SK-N-DZ (cell line): ENCODE data around the gene SAXO1.

Experiments used
- DNase-seq: peaks from one replicate; pipeline ENCODE4 v3.0.0-alpha.2; 2015; ENCODE audit warnings: low spot score

The SAXO1 gene

DNA sequence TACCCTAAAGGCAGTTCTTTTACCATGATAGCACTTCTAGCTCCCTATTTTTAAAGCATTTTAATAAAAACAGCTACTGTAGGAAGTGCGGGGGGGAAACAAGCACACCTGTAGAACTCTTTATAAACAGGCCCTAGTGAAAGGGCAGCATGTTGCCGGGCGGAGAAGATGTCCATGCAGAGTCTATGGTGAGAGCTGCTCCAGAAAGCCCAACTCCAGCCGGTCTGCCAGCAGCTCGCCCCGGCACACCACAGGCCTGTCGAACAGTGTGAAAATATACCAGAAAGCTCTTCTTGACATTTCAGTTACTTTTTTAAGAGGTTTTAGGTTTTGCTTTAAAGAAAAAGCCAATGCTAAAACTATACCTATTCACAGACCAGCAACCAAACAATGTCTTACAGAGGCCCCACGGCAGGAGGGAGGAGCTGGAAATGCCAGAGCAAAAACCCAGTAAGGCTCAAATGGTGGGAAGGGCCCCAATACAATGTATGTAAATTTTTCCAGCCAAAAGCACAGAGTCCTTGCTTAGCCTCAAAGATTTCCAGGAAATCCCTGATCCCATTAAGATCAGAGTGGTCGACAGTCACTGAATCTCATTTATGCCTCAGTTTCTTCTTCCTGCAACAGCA lies 121.2 kb downstream of the SAXO1 start:
- DNase-seq: no peak

DNA sequence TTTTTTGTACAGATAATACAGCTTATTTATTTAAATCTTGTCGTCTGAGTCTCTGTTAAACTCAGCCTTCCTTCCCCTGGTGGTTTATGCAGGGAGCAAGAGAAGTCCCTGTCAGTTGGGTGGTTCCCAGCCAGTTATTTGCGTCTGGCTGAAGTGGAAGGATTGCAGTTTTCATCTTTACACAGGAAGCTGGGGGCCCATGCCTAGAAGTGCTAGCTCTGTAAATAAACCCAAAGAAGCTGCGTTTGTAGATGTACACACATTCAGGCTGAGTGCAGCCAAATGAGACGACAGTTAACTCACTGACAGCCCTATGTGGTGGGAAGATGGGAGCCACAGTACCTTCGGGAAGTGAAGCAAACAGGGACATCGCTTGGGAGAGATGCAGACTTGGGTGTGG lies 122.1 kb downstream of the SAXO1 start:
- no peak for DNase-seq

DNA sequence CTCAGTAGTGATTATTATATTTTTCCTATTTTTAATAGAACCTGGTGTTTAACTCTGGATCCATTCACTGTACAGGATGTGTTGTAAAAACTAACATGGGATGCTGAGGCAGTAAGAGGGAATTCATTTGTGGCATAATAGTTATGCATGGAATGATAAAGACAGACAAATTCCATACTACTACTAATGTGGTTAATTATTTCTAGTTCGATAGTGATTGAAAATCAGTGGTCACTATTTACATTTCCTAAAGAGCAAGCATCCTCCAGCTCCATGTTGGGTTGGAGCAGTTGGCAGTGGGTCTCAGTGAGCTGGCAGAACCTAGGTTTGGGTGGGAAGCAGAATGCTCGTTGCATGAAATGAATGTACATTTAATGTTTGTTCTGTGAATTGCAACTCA lies 122.6 kb downstream of the SAXO1 start:
- DNase-seq: no peak

DNA sequence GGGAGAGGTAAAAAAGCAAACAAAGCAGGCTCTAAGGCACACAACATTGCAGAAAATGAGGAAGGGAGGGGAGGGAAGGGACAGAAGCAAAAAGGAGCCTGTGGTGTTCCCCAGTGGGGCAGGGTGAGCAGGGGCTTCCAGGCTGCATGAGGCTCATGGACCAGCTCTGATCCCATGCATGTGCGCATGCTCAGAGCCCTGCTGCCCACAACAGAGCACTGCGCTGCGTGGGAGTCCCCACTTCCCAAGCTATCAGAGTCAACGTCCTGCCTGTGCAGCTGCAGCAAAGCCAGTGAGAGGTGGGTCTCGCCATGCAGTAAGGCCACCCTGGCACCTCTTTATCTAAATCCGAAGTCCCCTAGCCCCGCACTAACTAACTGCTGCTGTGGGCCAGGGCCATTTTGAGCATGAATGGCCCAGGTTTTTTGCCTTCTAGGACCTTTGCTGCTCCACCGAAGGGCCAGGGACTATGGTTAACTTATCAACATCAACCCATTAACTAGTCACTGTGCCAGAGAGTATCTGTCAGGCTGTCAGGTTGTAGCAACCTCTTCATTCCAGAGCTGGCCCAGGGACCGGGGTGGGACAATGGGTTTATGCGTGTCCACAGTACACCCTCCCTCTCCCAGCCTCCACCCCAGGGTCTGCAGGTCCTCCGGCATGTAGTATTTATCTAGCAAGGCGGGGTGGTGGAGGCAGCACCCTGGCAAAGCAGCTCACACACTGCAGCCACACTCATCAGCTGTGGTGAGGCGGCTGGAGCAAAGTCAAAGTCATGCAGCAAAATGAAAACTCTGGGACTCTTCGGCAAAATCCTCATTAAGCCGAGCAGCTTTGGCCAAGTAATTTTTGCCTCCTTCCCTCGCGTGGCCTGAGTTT lies 123.6 kb downstream of the SAXO1 start:
- DNase-seq: no peak

DNA sequence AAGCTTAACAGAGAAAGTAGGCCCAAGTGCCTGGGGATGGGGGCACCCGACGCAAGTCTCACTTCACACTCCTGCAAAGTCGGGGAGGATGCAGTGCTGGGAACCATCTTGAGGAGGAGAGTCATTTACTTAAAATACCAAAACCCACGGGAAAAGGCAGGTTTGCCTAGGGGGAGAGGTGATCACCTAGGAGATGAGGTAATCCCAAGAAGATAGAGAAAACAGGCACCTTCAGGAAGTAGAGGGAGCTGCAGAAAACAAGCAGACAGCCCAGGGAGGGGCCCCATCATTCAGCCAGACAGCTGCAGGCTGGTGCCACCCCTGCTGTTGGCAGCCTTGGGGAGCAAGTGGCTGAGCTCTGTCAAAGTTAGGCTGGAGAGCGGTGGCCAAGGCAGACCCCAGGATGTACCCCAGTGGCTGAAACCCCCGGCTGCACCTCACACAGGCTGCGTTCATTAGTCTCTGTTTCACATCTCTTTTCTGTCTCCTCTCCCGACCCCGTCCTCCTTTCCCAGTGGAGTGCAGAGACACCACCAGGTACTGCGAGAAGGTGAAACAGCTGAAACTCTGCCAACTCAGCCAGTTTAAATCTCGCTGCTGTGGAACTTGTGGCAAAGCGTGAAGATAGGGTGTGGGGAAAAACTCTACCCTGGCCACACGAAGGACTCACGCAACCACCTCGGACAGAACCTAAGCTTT lies 124.9 kb downstream of the SAXO1 start:
- DNase-seq: no peak

DNA sequence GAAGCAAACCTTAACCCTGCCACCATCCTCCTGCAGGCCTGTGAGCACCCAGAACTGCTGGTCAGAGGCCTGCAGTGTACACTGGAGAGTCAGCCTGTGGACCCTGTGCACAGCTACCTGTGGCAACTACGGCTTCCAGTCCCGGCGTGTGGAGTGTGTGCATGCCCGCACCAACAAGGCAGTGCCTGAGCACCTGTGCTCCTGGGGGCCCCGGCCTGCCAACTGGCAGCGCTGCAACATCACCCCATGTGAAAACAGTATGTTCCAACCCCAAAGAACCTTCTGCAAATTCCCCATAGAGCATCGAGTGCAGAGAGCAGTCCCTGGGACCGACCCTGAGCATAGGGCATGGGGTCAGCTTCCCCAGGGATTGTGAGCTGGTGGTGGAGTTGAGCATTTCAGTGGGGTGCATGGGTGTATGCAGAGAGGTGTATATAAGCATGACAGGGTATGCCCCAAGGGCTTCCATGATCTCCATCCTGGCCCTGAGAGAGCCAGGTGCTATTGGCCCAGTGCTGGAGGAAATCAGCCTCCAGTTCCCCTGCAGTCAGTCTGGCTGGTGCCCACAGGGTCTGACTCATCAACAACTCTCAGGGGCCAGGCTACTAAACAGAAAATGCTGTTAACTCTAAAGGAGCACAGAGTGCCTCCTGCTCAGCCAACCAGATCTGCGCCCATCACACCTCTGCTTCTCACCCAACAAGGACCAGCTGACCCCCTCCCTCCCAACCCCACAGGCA lies 126.2 kb downstream of the SAXO1 start:
- DNase-seq: no peak

DNA sequence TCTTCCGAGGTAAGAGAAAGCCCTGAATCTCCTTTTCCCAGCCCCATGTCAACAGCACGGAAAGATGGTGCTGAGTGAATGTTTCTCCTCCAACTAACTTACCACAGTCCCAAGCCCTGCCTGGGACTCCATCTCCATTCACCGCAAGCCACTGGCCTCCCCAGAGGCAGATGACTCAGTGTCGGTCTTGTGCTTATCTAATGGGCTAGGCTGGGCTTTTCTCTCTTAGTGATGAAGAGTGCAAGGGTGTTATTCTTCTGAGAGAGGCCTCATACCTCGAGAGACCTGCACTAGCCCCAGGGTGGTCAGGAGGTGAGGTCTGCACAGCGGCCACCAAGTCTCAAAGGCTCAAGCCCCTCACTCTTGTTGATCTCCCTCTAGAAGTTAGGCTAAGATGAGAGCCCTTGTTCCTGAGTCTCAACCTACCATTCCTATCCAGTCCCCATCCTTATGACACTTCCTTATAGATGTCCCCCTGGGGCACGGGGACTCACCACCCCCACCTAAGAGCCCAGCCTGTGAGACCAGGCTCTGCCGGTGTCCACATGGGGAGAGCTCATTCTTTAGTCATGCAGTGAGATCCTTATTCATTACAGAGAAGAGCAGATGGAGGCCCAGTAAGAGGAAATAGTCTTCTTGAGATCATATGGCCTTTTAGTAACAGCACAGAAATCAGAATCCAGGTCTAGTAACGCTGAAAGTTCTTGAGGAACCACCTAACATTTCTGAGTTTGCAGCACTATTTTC lies 127.0 kb downstream of the SAXO1 start:
- no peak for DNase-seq

DNA sequence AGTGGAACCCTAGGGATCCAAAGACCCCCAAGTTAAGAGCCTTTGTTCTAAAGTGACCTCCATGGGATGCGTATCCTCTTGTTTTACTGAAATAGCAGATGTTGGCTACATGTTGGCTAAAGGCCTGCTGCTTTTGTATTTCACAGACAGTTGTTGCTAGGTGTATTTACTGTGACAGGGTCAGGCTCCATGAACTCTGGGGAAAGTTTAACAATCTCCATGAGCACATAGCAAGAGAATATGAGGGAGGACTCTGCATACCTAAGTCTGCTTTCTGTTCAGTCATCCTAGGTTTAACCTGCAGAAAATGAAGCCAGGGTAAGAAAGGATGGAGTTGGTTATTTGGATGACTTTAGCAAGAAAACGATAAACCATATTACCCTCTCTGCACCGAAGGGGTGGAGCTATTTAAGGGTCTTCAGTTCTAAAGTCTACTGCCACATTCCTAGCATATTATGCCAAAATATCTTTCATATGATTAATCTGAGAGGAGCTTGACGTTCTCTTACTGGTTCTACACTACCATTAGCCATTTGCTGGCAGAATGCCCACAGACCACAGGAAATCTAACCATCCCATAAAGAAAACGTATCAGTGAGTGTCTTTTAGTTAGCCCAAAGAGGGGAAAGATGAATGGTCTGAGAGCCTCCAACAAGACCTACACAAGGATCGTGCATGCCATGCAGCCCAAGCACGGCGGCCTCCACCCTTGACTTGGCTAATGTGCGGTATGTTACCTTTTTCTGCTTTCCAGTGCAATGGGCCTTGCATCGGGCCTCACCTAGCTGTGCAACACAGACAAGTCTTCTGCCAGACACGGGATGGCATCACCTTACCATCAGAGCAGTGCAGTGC lies 127.8 kb downstream of the SAXO1 start:
- DNase-seq: no peak

DNA sequence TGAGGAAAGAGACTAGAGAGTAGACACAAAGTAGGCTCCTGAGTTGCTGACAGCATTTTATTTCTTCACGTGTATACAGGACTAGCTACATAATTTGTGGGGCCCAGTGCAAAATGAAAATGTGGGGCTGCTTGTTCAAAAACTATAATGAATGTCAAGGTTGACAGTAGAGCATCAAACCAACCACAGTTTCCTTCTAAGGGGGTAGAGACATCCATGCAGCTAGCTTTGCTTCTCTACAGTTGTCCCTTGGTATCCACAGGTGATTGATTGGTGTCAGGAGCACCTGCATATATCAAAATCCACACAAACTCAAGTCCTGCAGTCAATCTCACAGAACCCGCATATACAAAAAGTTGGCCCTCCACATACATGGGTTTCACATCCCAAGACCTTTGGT lies 129.6 kb downstream of the SAXO1 start:
- DNase-seq: no peak

DNA sequence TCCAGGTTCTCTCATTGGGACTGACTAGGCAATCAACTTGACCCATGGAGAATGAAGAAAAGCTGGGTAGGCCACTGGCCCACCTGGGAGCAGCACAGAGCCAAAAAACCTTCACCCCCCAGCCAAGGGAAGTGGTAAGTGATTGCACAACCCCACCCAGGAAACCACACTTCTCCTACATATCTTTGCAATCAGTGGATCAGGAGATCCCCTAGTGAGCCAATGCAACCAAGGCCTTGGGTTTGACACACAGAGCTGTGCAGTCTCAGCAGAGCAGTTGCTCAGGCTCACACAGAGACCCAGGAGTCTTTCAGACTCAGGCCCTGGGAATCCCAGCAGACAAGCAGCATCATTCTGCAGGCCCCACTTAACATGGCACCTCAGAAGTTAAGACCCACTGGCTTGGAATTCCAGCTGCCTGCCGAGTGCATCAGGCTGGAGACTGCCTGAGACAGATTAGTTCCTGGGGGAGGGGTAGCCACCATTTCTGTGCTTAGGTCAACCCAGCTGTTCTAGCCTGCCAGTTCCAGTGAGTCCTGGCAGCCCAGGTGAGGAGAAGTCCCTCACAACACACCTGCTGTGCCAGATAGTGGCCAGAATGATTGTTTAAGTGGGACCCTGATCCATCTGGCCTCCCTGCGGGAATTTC lies 136.4 kb downstream of the SAXO1 start:
- DNase-seq: no peak

DNA sequence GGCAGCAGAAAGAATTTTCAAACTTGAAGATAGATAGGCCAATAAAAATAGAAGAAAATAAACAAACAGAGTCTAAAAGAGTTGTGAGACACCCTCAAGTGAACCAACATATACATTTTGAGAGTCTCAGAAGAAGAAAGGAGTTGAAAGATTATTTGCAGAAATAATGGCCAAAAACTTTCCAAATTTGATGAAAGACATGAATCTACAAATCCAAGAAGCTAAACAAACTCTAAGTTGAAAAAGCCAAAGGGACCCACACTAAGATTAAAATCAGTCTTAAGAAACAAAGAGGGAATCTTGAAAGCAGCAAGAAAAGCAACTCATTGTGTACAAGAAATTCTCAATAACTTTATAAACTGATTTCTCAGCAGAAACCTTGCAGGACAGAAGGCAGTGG lies 137.0 kb downstream of the SAXO1 start:
- no peak for DNase-seq

DNA sequence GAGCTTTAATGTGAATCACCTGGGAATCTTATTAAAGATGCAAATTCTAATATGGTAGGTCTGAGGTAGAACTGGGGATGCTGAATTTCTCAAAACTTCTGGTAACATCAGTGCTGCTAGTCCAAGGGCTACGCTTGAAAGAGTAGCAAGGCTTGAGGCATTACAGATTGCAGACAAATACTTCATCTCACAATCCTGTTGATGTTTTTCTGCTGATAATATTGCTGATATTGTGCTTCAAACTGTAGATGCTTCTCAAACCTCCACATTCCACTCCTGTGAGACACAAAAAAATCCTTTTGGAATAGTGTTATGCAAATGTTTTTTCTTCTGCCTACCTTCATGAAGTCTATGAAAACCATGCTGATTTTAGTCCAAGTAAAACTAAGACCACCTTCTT lies 139.5 kb downstream of the SAXO1 start:
- DNase-seq: no peak

DNA sequence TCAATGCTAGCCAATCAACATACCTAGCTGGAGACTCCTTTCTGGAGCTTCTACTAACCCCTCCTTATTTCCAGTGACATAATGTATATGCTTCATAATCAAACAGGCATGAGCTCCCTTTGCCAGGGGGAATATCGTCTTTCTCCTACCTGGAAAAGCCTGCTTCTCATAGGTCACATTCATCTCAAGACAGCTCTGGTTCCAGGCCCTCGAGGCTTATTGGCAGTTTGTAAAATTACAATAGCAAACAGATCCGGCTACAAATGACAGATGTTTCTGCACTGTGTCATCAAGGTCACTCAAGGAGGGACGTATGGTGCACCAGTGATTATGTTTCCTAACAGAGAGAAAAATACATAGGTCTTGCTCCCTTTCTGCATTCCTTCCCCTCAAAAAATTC lies 140.0 kb downstream of the SAXO1 start:
- DNase-seq: no peak

DNA sequence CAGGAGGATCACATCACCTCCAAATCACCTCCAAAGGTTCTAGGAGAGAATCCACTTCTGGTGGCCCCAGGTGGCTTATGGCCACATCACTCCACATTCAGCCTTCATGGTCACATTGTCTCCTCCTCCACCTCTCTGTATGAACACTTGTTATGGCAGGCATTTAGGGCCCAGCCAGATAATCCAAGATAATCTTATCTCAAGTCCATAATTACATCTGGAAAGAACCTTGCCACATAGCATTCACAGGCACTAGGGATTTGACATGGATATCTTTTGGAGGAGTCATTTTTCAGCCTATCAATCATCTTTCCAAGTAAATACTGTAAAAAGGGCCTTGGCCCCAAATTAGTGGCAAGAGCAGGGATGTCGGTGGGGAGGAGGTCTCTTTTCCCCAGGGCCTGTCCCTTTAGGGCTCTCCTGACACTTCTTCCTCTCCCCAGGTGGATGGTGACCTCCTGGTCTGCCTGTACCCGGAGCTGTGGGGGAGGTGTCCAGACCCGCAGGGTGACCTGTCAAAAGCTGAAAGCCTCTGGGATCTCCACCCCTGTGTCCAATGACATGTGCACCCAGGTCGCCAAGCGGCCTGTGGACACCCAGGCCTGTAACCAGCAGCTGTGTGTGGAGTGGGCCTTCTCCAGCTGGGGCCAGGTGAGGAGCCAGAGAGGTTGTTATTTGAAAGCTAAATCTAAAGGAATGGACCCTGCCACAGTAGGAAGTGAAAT lies 140.9 kb downstream of the SAXO1 start:
- DNase-seq: peak; percentile 50

DNA sequence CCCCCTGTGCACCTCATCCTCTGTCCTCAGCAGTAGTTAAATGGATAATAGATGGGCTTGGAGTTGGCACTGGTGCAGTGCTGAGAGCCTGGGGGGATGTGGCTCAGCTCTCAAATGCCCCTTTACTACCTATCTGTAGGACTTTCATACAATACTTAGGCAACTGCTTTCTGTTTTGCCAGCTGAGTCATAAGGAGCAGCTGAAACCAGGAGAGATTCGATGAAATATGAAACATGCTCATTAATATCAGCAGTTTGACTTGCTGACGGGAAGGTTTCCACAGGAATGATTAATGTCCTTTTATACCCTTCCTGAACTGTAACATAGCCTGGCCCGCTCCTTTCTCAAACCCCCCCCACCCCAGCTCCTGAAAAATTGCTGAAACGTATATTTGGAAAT lies 142.6 kb downstream of the SAXO1 start:
- no peak for DNase-seq

DNA sequence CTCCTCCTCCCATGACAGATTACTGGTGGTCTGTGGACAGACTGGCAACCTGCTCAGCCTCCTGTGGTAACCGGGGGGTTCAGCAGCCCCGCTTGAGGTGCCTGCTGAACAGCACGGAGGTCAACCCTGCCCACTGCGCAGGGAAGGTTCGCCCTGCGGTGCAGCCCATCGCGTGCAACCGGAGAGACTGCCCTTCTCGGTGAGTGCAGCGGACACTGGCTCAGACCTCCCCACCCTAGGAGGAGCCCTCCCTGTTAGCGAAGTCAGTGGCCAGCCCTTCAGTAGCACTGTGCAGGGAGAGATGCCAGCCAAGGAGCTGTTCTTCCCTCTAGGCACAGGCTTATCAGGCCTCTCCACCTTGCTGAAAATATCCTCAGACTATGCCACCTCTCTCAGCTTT lies 143.5 kb downstream of the SAXO1 start:
- DNase-seq: no peak

DNA sequence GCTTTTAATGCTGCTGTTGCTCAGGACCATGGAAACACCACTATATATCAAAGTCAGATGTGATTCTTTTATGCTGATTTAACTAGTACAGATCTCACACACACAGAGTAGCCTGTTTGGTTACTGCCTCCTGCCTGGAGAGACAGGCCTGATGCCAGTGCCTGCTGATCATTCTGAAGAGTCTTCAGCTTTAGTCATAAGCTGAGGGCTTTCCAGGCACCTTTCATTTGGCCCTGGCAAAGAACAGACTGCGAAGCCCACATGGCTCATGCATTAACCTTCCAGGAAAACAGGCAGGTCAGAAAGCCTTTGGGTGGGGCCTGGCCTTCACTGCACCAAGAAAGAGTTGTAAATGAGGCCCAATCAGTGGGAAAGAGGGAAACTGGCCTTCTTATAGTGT lies 144.7 kb downstream of the SAXO1 start:
- no peak for DNase-seq

DNA sequence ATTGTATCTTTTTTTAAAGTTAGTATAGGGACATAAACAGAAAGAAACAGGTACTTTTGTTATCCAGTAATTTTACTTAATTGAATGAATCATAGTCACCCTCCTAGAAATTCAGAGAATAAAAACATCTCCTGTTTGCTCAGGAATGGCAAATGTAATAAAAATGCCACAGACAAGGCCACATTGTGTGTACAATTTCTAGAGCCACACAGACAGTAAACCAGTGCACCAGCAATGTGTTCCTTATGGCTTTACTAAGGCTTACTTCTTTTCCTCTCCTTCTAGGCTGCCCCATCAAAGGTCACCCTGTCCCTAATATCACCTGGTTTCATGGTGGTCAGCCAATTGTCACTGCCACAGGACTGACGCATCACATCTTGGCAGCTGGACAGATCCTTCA lies 145.5 kb downstream of the SAXO1 start:
- DNase-seq: no peak

DNA sequence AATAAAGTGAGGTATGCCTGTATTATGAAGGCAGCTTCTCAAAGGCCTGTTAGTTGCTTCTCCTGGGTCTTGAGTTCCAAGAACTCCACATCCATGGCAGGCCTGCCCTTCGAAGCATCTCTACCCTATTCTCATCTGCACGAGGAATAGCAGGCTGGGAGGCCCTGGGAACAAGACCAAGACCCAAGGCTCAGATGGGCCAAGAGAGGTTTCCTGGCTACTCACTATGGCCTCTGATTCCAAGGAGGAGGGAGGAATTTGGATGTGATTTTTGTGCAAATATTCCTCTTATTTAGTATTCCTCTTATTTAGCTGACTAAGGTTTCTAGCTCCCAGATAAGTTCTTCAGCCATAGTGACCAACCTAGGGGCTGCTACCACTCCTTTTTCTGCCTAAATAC lies 151.3 kb downstream of the SAXO1 start:
- DNase-seq: no peak
